Hippocampal formation (tissue), 2 donors: ENCODE data around the gene EXOSC1.
A peak's percentile ranks its signal among the peaks of the same experiment; 100 is the strongest.
"Not testable (repeated sequence)": the region's sequence is repeated elsewhere in the genome, so short reads cannot be mapped to it uniquely, and the experiment has no call there.

Experiments used
- DNase-seq, 2 donors: peaks; one replicate each; lab custom pipeline; 2025; lab: John Stamatoyannopoulos, UW

The EXOSC1 gene, protein sequence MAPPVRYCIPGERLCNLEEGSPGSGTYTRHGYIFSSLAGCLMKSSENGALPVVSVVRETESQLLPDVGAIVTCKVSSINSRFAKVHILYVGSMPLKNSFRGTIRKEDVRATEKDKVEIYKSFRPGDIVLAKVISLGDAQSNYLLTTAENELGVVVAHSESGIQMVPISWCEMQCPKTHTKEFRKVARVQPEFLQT

DNA sequence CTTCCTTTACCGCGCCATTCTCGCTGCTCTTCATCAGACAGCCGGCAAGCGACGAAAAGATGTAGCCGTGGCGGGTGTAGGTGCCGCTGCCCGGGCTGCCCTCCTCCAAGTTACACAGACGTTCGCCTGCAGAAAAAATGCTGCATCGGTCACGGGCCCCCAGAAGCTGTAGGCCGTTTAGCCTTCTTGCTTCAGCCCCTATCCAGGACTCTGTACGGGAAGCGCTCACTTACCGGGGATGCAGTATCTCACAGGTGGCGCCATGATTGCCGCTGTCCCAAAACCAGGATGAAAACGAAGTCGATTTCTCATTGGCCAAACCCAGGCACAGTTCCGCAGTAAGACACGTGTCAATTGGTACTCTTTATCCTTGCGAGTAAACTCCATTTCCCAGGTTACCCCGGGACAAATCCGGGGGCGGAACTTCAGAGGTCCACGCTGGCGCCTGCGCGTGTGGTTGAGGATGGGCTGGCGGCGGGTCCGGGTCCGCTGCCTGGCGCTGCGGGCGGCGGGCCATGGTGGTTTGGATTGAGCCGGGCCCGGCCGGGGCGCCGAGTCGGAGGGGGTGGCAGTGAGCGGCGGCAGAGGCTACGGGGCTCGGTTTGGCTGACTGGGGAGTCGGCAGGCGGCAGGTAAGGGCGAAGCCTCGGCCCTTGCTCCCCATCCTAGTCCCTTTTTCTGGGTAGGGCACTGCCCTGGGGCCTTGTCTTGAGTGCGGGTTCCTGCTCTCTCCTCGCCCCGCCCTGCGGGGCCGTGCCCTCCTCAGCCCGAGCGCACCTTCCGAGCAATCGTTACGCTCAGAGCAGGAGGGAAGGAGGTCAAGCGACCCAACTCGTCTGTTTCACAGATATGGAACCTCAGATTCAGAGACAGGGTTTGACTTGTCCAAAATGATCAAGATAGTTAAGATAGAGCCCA is at the start of gene EXOSC1, which contains the start of gene ZDHHC16:
Gene EXOSC1, minus strand, starts transcription at position 285 of the 918 bp plus-strand sequence. Its CDS starts 21 bp downstream, at position 264.
Gene ZDHHC16, plus strand, starts transcription at position 454 of the 918 bp plus-strand sequence. CDS start 5,501 bp downstream, outside the sequence.
- DNase-seq, result peak; percentile 91 to 98

DNA sequence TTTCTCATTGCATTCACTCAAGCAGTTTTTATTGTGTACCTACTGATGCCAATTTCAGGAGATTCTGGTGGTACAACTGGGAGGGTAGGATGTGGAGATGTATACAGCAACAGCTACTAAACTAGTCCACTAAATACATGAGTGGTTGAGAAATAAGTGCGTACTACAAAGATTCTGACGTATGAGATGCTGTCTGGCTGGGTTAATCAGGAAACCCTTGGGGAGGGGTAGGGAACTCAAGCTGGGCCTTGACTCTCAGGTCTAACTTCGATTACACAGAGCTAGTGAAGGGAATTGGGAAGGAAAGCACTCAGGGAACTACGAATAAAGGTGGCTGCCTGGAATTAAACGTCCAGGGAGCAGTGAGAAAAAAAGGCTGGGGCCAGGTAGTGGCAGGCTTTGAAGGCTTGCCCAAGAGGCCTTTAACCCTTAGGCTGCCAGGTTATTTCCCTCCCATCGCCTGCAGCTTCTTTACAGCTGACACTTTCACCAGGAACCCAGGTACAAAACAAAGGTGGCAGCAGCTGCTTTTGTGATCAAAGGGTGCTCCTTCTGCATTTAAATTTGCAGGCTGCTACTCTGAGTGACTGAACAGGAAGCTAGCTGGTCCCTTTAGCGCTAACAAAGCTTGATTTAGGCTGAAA is 49.2 kb upstream of the EXOSC1 start:
- no peak for DNase-seq

DNA sequence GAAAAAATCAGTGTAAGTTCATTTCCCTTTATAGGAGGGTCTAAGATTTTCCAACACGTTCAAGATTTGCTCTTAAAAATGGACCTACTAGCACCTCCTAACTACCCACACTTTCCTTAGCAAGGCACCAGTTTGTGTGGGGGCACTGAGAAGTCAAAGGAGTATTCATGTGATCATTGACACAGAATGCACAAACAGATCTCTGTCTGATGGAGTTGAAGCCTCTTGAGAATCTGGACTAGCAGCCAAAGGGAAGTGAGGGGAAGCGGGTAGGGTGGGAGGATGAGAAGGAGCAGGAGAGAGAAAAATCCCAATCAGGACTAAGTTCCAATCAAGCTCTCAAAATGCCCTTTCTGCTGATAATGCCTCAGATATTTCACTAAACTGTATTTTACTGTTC is 48.3 kb upstream of the EXOSC1 start:
- DNase-seq, result peak; percentile 28 to 62

DNA sequence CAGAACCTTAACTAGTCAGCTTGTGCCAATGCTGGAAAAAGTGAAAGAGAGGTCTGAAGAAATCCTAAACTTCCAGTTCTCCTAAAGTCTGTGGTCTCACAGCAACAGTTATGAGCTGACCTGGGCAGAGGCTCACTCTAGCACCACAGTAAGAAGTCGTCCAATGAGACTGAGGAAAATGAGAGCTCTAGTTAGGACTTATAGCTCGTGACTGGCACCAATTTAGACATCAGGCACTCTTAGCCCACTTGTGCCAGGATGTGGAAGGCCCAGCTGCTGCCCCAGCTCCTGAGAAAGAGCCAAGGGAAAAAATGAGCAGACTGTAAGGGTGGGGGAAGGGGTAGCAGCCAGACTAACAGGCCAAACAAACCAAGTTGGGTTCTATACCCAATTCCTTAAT is 44.8 kb upstream of the EXOSC1 start:
- DNase-seq, result peak; percentile 42 to 70

DNA sequence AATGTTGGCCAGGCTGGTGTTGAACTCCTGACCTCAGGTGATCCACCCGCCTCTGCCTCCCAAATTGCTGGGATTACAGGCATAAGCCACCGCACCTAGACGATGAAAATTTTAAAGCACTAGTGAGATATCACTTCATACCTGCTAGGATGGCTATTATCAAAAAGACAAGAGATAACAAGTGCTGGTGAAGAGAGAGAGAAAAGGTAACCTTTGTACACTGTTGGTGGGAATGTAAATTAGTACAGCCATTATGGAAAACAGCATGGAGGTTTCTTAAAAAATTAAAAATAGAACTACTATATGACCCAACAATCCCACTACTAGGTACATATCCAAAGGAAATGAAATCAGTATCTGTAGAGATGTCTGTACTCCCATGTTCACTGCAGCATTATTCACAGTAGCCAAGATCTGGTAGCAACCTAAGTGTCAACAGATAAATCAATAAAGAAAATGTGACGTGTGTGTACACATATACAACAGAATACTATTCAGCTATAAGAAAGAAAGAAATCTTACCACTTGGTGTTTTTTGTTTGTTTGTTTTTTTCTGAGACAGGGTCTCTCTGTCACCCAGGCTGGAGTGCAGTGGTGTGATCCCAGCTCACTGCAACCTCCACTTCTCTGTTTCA is 40.0 kb upstream of the EXOSC1 start:
- no peak for DNase-seq

DNA sequence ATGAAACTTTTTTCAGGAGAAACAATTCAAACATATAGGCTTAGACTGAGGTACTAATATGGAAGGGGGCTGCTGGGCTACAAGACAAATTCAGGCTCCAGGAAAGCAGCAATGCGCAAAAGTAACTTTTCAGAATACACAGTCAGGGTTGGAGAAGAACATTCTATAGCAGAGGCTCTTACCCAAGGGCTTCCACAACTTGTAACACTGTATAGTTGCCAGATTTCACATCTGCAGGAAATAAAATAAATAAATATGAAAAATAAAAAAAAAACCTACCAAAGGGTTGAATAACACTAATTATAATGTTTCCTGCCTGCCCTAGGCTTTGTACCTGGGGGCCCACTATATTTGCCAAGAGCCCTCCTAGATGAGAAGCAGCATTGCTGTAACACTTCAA is 38.1 kb upstream of the EXOSC1 start:
- DNase-seq, result no peak

DNA sequence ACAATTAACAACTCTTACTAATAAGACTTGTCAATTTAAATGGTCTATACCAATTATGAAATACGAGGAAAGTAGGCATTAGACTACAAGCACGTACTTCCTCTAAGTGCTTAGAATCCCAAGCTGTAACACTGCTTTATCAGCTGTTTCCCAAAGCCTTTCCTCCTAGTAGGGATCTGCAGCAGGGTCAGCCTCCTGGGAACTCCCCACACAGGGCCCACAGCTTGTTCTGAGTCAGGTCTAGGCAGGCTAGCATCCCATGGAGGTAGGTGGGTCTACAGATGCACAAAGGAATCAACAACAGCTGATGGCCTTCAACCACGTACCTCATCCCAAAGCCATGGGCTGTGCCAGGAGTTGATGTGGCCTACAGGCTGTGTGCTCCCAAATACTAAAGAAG is 37.7 kb upstream of the EXOSC1 start:
- DNase-seq, result no peak

DNA sequence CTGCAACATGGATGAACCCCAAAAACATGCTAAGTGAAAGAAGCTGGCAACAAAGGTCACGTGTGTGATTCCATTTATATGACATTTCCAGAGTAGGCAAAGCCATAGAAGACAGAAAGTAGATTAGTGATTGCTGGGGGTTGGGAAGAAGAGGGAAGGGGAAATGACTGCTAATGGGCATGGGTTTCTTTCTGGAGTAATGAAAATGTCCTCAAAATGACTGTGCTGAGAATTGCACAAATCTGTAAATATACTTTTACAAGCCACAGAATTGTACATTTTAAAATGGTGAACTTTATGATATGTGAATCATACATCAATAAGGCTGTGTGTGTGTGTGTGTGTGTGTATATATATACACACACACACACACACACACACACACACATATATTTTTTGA is 36.6 kb upstream of the EXOSC1 start:
- DNase-seq, result no peak

GRCh38 chr10:97481071-97481470 is 35.3 kb upstream of the EXOSC1 start:
- DNase-seq, result no peak

GRCh38 chr10:97479939-97480338 is 34.1 kb upstream of the EXOSC1 start:
- DNase-seq, result no peak

DNA sequence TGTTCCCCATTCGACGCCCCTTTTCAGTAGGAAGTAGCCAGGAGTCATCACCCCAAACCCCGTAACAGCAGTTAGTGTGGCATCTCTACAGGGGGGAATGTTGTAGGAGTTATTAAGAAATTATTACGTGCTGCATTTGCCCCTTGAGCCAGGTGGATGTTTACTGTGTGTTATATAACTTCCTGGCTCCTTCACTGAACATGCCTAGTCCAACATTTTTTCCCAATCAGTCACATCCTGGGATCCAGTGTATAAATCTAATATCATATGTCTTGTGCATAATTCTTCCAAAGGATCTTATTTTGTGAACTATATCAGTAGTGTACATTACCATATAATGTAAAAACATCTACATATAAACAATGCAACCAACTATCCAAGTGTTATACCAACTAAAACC is 33.6 kb upstream of the EXOSC1 start:
- not testable (repeated sequence) for DNase-seq

DNA sequence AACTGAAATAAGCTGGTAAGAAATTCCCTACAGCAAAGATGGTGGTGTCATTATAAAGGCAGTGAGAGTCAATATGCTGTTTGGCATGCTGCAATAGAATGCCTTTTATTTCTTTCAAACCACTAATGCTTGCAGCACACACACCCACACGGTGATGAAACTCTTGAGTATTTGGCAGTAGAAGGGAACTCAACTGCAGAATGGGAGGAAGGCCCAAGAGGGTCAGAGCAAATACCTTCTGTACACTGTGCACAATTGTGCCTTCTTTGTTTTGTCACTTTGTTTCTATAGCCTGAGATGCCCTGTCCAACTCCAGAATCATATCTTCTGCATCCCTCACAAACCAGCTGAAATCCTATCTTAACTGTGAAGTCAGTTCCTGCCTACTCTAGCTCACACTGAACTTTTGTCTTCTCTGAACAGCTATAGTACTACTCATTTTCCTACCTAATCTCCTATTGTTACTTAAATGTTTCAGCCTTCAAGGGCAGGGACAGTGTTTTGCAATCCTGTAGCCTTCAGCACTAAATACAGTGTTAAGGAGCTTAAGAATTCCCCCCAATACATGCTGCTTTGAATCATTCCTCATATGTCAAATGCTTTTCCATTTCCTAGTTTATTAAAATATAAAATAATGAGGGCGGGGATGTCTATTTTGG is 30.3 kb upstream of the EXOSC1 start:
- DNase-seq, result no peak

DNA sequence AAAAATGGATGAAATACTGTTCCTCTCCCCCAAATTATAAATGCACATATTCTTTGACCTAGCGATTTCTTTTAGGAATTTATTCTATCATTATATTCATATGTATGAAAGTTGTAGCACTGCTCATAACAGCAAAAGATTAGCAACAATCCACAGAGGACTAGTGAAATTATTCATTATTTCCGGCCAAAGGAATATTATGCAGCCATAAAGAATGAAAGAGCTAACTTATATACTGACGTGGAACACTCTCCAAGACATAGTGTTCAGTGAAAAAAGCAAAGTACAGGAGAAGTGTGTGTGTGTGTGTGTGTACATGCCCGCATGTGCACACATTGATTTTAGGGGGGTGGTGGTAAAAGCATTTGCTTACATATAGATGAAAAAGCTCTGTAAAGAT is 29.1 kb upstream of the EXOSC1 start:
- DNase-seq, result no peak

- not testable (repeated sequence) for DNase-seq
These were observed 23.0 kb upstream of the EXOSC1 start for GRCh38 chr10:97468781-97469180.

DNA sequence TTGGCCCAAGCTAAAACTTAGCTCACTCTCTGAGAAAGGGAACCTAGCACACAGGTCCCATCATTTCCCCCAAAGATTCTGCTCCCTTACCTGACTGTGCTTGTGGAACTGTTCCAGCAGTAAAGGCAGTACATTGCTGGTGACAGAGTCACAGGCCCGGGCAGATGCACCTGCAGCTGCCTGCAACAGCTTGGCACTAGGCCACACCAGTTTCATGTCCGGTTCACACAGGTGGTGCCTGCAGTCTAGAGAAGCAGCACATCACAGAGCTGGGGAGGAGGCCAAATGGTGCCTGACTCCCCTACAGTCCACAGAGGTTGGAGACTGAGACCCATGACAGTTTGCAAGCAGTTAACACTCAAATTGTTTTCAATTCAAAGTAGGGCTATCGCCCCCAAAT is 22.4 kb upstream of the EXOSC1 start:
- no peak for DNase-seq

DNA sequence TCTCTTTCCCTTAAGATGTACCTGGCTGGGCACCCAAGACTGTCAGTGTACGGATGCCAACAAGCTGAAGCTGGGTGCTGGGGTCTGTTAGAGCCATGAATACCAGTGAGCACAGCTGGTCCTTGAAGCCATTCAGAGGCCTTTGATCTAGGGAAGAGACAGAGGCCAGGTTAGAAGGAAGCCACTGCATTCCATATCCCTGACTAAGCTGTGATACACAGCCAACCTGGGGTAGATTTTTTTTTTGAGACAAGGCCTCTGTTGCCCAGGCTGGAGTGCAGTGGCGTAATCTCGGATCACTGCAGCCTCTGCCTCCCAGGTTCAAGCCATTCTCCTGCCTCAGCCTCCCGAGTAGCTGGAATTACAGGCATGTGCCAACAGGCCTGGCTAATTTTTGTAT is 20.9 kb upstream of the EXOSC1 start:
- no peak for DNase-seq

DNA sequence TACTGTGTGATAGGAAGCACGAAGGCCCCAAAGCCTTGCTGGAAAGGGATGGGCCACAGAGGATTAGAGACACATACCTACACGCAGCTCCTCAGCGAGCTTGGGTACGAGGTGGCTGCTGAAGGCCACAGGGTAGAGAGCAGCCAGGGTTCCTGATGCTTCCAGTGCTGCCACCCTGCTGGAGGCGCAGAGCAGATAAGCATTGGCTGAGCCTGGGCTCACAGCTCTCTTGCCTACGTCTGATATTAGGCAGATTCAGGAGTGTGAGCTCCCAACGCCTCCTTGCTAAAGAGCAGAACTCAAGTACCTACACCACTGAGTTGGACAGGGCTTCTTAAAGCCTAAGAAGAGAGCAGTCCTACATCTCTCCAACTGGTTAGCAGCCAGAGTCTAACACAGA is 20.2 kb upstream of the EXOSC1 start:
- DNase-seq, result no peak

GRCh38 chr10:97464226-97464625 is 18.4 kb upstream of the EXOSC1 start:
- DNase-seq, result no peak

GRCh38 chr10:97463363-97464132 is 17.7 kb upstream of the EXOSC1 start:
- DNase-seq, result peak; percentile 20 to 28

- DNase-seq, result no peak
These were observed 16.5 kb upstream of the EXOSC1 start for GRCh38 chr10:97462309-97462708.

DNA sequence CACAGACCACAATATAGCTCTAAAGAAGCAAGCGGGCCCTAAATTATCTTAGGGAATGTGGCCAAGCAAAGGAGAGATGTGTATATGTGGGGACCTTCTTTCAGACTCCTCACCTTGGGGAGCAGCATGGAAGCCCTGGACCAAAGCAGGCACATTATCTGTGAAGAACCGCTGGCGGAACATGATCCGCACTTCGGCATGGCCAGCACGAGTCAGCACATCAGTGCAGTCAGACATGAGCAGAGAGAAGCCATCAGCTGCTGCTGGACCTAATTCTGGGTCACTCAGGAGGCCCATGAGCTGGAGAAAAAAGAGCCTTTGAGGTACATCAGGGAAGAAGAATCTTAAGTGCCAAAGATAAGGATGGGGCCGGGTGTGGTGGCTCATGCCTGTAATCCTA is 14.1 kb upstream of the EXOSC1 start:
- DNase-seq, result no peak
